Measurements from ENCODE around the gene TMPRSS11E. TPM values are rescaled to one million over a fixed set of nuclear protein-coding genes. Genes with fewer than 3 reads are reported as not detected.

TMPRSS11E gene
- total and polyA plus RNA-seq, 4 donors = not detected

- DNase-seq (ENCODE audit: low spot score) = no peak
- no peaks in the 10 kb centered on the region for H3K36me3 ChIP-seq (ENCODE audit: control insufficient read depth in 4 of 4, insufficient read depth in 3 of 4, low read depth in 1 of 4, low read length in 3 of 4)
- WGBS = 88% methylated on average over 3 of the region's 3 CpGs
Observed at GRCh38 chr4:68416591-68416990, 30.7 kb upstream of the TMPRSS11E start.

GRCh38 chr4:68426516-68426915 is 20.7 kb upstream of the TMPRSS11E start:
- Histone ChIP-seq H3K4me1 (ENCODE audit: control insufficient read depth in 4 of 4, insufficient read depth in 4 of 4, low read length in 3 of 4) (no peaks in the 10 kb centered on the region), H3K4me3 (ENCODE audit: low read depth in 1 of 3, low read length in 3 of 3) (no peak overlapping the region), H3K9me3 (ENCODE audit: control insufficient read depth in 4 of 4, low read length in 3 of 4) (no peaks in the 10 kb centered on the region), H3K27ac (ENCODE audit: low read depth in 1 of 2, low read length in 2 of 2) (no peak overlapping the region), H3K36me3 (ENCODE audit: control insufficient read depth in 4 of 4, insufficient read depth in 3 of 4, low read depth in 1 of 4, low read length in 3 of 4) (no peaks in the 10 kb centered on the region), H3K9ac (ENCODE audit: low read depth in 1 of 2, low read length in 2 of 2) (no peak overlapping the region), H3K27me3 (ENCODE audit: control insufficient read depth in 4 of 4, insufficient read depth in 4 of 4, low read length in 3 of 4) (no peaks in the 10 kb centered on the region)
- TF ChIP-seq CTCF (IDR thresholded peaks at IDR 0.05; ENCODE audit: low read depth, low read length, missing input control) = no peak
- TF ChIP-seq FOXA2 (IDR thresholded peaks at IDR 0.05) = no peak
- TF ChIP-seq REST (IDR thresholded peaks at IDR 0.05) = no peak
- no peak for TF ChIP-seq SP1 (IDR thresholded peaks at IDR 0.05)
- TF ChIP-seq HNF4A (conservative IDR thresholded peaks at IDR 0.05) = no peak
- no peak for TF ChIP-seq GABPA (IDR thresholded peaks at IDR 0.05 in 1 of 2, conservative IDR thresholded peaks at IDR 0.05 in 1 of 2)
- TF ChIP-seq FOXA1 (IDR thresholded peaks at IDR 0.05) = no peak
- no peak for TF ChIP-seq TAF1 (conservative IDR thresholded peaks at IDR 0.05)
- TF ChIP-seq ATF3 (IDR thresholded peaks at IDR 0.05) = no peak
- no peak for DNase-seq (ENCODE audit: low spot score)
- 95% methylated on average over 3 of the region's 3 CpGs for WGBS

More at GRCh38 chr4:68416591-68416990, 30.7 kb upstream of the TMPRSS11E start:
- H3K9ac ChIP-seq (ENCODE audit: low read depth in 1 of 2, low read length in 2 of 2) = no peak overlapping the region
- peaks cover 0 to 3% (median 0%) of the 10 kb centered on the region in 4 donors for H3K9me3 ChIP-seq (ENCODE audit: control insufficient read depth in 4 of 4, low read length in 3 of 4)
- no peaks in the 10 kb centered on the region for H3K4me1 ChIP-seq (ENCODE audit: control insufficient read depth in 4 of 4, insufficient read depth in 4 of 4, low read length in 3 of 4)
- no peak overlapping the region for H3K27ac ChIP-seq (ENCODE audit: low read depth in 1 of 2, low read length in 2 of 2)
- no peak for TF ChIP-seq JUND (IDR thresholded peaks at IDR 0.05)
- no peak for TF ChIP-seq MAX (IDR thresholded peaks at IDR 0.05)
- no peak for TF ChIP-seq RXRA (IDR thresholded peaks at IDR 0.05)
- no peaks in the 10 kb centered on the region for H3K27me3 ChIP-seq (ENCODE audit: control insufficient read depth in 4 of 4, insufficient read depth in 4 of 4, low read length in 3 of 4)
- no peak overlapping the region for H3K4me3 ChIP-seq (ENCODE audit: low read depth in 1 of 3, low read length in 3 of 3)

GRCh38 chr4:68430337-68430736 is 16.9 kb upstream of the TMPRSS11E start:
- no peaks in the 10 kb centered on the region for H3K36me3 ChIP-seq (ENCODE audit: control insufficient read depth in 4 of 4, insufficient read depth in 3 of 4, low read depth in 1 of 4, low read length in 3 of 4)
- no peak for DNase-seq (ENCODE audit: low spot score)
- no peaks in the 10 kb centered on the region for H3K4me1 ChIP-seq (ENCODE audit: control insufficient read depth in 4 of 4, insufficient read depth in 4 of 4, low read length in 3 of 4)
- H3K4me3 ChIP-seq (ENCODE audit: low read depth in 1 of 3, low read length in 3 of 3) = no peak overlapping the region
- H3K9me3 ChIP-seq (ENCODE audit: control insufficient read depth in 4 of 4, low read length in 3 of 4) = no peaks in the 10 kb centered on the region
- 95% methylated on average over 1 of the region's 1 CpG for WGBS
- H3K9ac ChIP-seq (ENCODE audit: low read depth in 1 of 2, low read length in 2 of 2) = no peak overlapping the region
- no peak overlapping the region for H3K27ac ChIP-seq (ENCODE audit: low read depth in 1 of 2, low read length in 2 of 2)
- no peak for TF ChIP-seq HNF4A (conservative IDR thresholded peaks at IDR 0.05)
- TF ChIP-seq EGR1 (IDR thresholded peaks at IDR 0.05; ENCODE audit: low read depth in 2 of 2) = no peak
- no peak for TF ChIP-seq FOXA1 (IDR thresholded peaks at IDR 0.05)
- no peak for TF ChIP-seq HNF4G (IDR thresholded peaks at IDR 0.05)
- TF ChIP-seq REST (IDR thresholded peaks at IDR 0.05) = no peak
- no peak for TF ChIP-seq RXRA (IDR thresholded peaks at IDR 0.05)
- TF ChIP-seq RAD21 (IDR thresholded peaks at IDR 0.05) = no peak
- no peak for TF ChIP-seq ATF3 (IDR thresholded peaks at IDR 0.05)
- TF ChIP-seq FOXA2 (IDR thresholded peaks at IDR 0.05) = no peak
- TF ChIP-seq JUND (IDR thresholded peaks at IDR 0.05) = no peak
- H3K27me3 ChIP-seq (ENCODE audit: control insufficient read depth in 4 of 4, insufficient read depth in 4 of 4, low read length in 3 of 4) = no peaks in the 10 kb centered on the region
